ENCODE results near the gene GOLPH3.
"Not testable (repeated sequence)": the region's sequence is repeated elsewhere in the genome, so short reads cannot be mapped to it uniquely, and the experiment has no call there.

GOLPH3 gene

GRCh38 chr5:32135086-32135485 lies 39.0 kb downstream of the GOLPH3 start:
- DNase-seq (ENCODE audit: low spot score), result no peak

GRCh38 chr5:32132757-32133156 lies 41.4 kb downstream of the GOLPH3 start:
- DNase-seq (ENCODE audit: low spot score), result no peak

- DNase-seq (ENCODE audit: low spot score), result no peak
Observed at GRCh38 chr5:32131604-32132003, 42.5 kb downstream of the GOLPH3 start.

GRCh38 chr5:32130865-32131264 lies 43.3 kb downstream of the GOLPH3 start:
- DNase-seq (ENCODE audit: low spot score), result no peak

GRCh38 chr5:32129074-32129598 lies 45.0 kb downstream of the GOLPH3 start:
- no peak for DNase-seq (ENCODE audit: low spot score)

GRCh38 chr5:32127711-32128110 lies 46.4 kb downstream of the GOLPH3 start:
- DNase-seq (ENCODE audit: low spot score), result no peak

- no peak for DNase-seq (ENCODE audit: low spot score)
Observed at GRCh38 chr5:32126691-32127090, 47.4 kb downstream of the GOLPH3 start.

- no peak for DNase-seq (ENCODE audit: low spot score)
Observed at GRCh38 chr5:32123889-32124676, 50.0 kb downstream of the GOLPH3 start.

GRCh38 chr5:32123058-32123805 lies 50.9 kb downstream of the GOLPH3 start:
- no peak for DNase-seq (ENCODE audit: low spot score)

GRCh38 chr5:32118922-32119321 lies 55.2 kb downstream of the GOLPH3 start:
- not testable (repeated sequence) for DNase-seq (ENCODE audit: low spot score)

GRCh38 chr5:32116574-32117313 lies 57.4 kb downstream of the GOLPH3 start:
- no peak for DNase-seq (ENCODE audit: low spot score)

GRCh38 chr5:32115985-32116384 lies 58.1 kb downstream of the GOLPH3 start:
- DNase-seq (ENCODE audit: low spot score), result no peak

- DNase-seq (ENCODE audit: low spot score), result no peak
Observed at GRCh38 chr5:32110111-32110696, 63.9 kb downstream of the GOLPH3 start.

GRCh38 chr5:32109236-32109635 lies 64.9 kb downstream of the GOLPH3 start:
- DNase-seq (ENCODE audit: low spot score), result no peak

GRCh38 chr5:32108167-32108566 lies 66.0 kb downstream of the GOLPH3 start:
- DNase-seq (ENCODE audit: low spot score), result no peak

- no peak for DNase-seq (ENCODE audit: low spot score)
Observed at GRCh38 chr5:32107291-32107690, 66.8 kb downstream of the GOLPH3 start.

- no peak for DNase-seq (ENCODE audit: low spot score)
Observed at GRCh38 chr5:32103521-32103920, 70.6 kb downstream of the GOLPH3 start.

GRCh38 chr5:32102254-32102986 lies 71.7 kb downstream of the GOLPH3 start:
- DNase-seq (ENCODE audit: low spot score), result no peak

GRCh38 chr5:32100691-32101302 lies 73.3 kb downstream of the GOLPH3 start:
- no peak for DNase-seq (ENCODE audit: low spot score)

GRCh38 chr5:32100230-32100629 lies 73.9 kb downstream of the GOLPH3 start:
- no peak for DNase-seq (ENCODE audit: low spot score)

GRCh38 chr5:32099486-32100035 lies 74.6 kb downstream of the GOLPH3 start:
- DNase-seq (ENCODE audit: low spot score), result no peak

Data from activated CD4-positive, alpha-beta T cell treated with anti-CD3 and anti-CD28 coated beads, Interleukin-2, Interleukin-4, amounts not matched to agents 100 ng/mL and 50 ng/mL, durations not matched to agents 16 hours and 8 hours (primary cell).